ENCODE measurements around the gene CWC22. TPM values are rescaled to one million over a fixed set of nuclear protein-coding genes. Genes with fewer than 3 reads are reported as not detected.
"Not testable (repeated sequence)": the region's sequence is repeated elsewhere in the genome, so short reads cannot be mapped to it uniquely, and the experiment has no call there.

The CWC22 gene
- 10 to 100 TPM; 20.3 to 27.9 (median 25.5) TPM for total RNA-seq

DNA sequence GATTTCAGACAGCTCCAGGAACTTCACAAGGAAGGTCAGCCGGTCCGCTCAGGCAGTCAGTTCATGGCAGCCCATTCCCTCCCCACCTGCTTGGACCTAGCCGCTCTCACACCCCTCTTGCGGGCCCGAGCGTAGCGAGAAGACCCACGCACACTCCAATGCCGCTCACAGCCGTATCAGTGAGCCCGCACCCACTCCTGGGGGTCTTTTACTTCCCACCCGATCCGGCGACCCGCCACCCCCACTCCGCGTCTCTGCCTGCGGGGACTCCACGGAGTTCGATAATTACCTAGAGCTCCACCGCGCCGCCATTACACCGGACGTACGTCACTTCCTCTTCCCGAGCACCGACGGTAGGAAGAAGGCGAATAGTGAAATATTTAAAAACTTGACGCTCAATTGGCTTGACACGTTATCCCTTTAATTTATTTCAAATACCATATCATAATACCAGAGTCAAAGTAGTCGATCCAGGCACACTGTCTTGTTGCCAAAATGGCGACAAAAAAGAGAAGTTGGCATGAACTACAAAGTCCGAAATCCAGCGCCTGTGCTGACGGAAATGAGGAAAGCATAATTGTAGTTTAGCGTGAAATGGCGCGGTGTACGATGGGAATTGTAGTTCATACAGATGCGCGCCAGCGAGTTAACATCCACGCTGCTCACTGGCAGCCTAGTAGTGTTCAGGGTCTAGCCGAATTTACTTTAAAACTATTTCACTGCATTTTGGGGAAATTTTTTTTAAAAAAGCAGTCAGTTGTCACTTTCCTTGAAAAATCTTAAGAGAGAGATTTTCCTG is at the start of gene CWC22:
CWC22 (minus strand) TSS at position 517 of the 799 bp plus-strand sequence. CDS start 13,956 bp downstream, outside the sequence.
- WGBS, result under 1% methylated on average over 41 of the region's 46 CpGs
- H3K27ac ChIP-seq (replicated peaks in 1 of 4), result peak within 1 kb of the TSS; percentile 83 to 93 (median 88)
- no peaks in the 10 kb centered on the region for H3K27me3 ChIP-seq
- peak; percentile 67 to 73 for TF ChIP-seq POLR2AphosphoS5 (IDR thresholded peaks at IDR 0.05)
- TF ChIP-seq, protein P1, sequence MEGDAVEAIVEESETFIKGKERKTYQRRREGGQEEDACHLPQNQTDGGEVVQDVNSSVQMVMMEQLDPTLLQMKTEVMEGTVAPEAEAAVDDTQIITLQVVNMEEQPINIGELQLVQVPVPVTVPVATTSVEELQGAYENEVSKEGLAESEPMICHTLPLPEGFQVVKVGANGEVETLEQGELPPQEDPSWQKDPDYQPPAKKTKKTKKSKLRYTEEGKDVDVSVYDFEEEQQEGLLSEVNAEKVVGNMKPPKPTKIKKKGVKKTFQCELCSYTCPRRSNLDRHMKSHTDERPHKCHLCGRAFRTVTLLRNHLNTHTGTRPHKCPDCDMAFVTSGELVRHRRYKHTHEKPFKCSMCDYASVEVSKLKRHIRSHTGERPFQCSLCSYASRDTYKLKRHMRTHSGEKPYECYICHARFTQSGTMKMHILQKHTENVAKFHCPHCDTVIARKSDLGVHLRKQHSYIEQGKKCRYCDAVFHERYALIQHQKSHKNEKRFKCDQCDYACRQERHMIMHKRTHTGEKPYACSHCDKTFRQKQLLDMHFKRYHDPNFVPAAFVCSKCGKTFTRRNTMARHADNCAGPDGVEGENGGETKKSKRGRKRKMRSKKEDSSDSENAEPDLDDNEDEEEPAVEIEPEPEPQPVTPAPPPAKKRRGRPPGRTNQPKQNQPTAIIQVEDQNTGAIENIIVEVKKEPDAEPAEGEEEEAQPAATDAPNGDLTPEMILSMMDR (IDR thresholded peaks at IDR 0.05), result no peak
- TF ChIP-seq EP300 (IDR thresholded peaks at IDR 0.05), result no peak
- H3K4me1 ChIP-seq, result peaks cover 13 to 32% (median 19%) of the 10 kb centered on the region in 4 donors
- H3K4me3 ChIP-seq, result peak within 1 kb of the TSS; percentile 70 to 93 (median 82)
- H3K9me3 ChIP-seq, result no peaks in the 10 kb centered on the region
- H3K36me3 ChIP-seq, result no peaks in the 10 kb centered on the region
- intact Hi-C loops (cut with DNase I), result loop anchor here (5.0 kb wide), 1 partner anchor 975 kb away; the partner anchor contains the start of gene UBE2E3
- DNase-seq (ENCODE audit: extremely low spot score), result peak; percentile 98

DNA sequence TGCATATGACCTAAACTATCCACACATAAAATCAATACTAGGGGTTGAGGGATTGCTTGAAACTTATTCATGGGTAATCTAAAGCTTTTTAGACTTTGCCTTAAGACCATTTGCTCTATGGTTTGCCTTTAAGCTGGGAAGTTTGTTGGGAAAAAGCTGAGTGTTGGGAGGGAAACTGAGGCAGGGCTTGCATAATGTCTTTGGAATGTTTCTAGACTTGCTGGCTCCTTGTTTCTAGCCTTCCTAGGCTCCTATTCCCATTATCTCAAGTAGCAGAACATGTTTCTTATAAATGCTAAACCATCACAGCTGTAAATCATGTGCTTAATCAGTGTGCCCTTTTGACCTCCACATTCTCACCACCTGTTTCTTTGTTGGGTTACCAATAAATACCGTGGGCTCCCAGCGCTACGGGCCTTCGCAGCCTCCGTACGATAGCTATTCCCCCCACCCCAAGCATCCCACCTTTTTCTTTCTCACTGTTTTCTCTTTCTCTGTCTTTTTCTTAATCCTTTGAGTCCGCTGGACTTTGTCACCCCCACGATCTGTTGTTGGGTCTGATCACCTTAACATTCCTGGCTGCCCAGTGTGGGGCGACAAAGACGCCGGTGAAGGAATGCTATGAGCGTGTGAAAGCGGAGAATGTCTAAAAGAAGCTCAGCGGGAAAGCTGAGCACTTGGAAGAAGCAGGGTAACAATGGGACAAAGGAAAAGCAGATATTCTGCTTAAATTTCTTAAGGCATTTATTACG is 49.4 kb upstream of the CWC22 start:
- no peaks in the 10 kb centered on the region for H3K27me3 ChIP-seq
- H3K4me3 ChIP-seq, result no peak overlapping the region
- intact Hi-C loops (cut with DNase I), result no loop called here
- no peaks in the 10 kb centered on the region for H3K36me3 ChIP-seq
- DNase-seq (ENCODE audit: extremely low spot score), result no peak
- no peak overlapping the region for H3K27ac ChIP-seq (replicated peaks in 1 of 4)
- no peaks in the 10 kb centered on the region for H3K4me1 ChIP-seq
- WGBS, result 81% methylated on average over 15 of the region's 15 CpGs
- TF ChIP-seq, protein P1 (IDR thresholded peaks at IDR 0.05), result no peak
- TF ChIP-seq POLR2A (IDR thresholded peaks at IDR 0.05; ENCODE audit: low read depth) (no peak), EP300 (IDR thresholded peaks at IDR 0.05) (no peak), POLR2AphosphoS5 (IDR thresholded peaks at IDR 0.05) (no peak)
- no peaks in the 10 kb centered on the region for H3K9me3 ChIP-seq

DNA sequence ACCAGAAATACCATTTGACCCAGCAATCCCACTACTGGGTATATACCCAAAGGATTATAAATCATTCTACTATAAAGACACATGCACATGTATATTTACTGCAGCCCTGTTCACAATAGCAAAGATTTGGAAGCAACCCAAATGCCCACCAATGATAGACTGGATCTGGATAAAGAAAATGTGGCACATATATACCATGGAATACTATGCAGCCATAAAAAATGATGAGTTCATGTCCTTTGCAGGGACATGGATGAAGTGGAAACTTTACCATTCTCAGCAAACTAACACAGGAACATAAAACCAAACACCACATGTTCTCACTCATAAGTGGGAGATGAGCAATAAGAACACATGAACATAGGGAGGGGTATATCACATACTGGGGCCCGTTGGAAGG is 47.5 kb upstream of the CWC22 start:
- intact Hi-C loops (cut with DNase I); H3K4me3 ChIP-seq; H3K9me3 ChIP-seq; H3K27ac ChIP-seq (replicated peaks in 1 of 4); H3K27me3 ChIP-seq; H3K36me3 ChIP-seq; DNase-seq (ENCODE audit: extremely low spot score); H3K4me1 ChIP-seq: not testable (repeated sequence)
- 90% methylated on average over 1 of the region's 1 CpG for WGBS

DNA sequence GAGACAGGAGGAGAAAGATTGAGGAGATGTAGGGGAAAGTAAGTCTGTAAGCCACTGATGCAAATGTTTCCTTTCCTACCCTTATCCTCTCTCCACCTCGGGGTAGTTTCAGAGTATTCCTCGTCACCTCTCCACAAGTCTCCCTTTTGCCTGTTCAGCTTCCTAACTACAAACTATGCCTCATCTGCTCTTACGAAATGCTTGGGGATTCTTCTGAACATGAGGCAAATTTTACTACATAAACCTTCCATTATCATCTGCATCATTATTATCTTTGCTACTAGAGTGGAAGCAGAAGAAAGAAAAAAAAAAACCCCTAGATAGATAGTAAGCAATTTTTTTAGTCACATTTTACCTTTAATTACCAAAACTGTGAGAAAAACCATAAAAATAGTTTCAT is 43.1 kb upstream of the CWC22 start:
- Histone ChIP-seq H3K27me3 (no peaks in the 10 kb centered on the region), H3K27ac (replicated peaks in 1 of 4) (no peak overlapping the region), H3K9me3 (no peaks in the 10 kb centered on the region), H3K4me3 (no peak overlapping the region), H3K4me1 (no peaks in the 10 kb centered on the region), H3K36me3 (no peaks in the 10 kb centered on the region)
- intact Hi-C loops (cut with DNase I), result no loop called here
- DNase-seq (ENCODE audit: extremely low spot score), result no peak
- WGBS, result 86% methylated on average over 3 of the region's 3 CpGs
- TF ChIP-seq EP300 (IDR thresholded peaks at IDR 0.05) (no peak), POLR2A (IDR thresholded peaks at IDR 0.05; ENCODE audit: low read depth) (no peak), POLR2AphosphoS5 (IDR thresholded peaks at IDR 0.05) (no peak)
- TF ChIP-seq, protein P1 (IDR thresholded peaks at IDR 0.05), result no peak

DNA sequence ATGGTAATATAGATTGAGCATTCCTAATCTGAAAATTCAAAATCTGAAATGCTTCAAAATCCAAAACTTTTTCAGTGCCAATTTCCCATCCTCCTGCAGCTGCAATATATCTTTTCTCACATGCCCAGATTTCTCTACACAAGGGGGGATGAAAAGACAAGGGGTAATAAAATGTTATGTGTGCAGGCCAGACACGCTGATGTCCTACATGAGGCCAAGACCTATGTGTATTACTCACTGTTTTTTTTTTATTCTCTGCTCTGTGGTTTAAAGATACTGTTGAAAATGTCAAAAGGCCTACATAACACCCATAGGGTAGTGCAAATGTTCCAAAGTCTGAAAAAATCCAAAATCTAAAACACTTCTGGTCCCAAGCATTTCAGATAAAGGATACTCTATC is 41.2 kb upstream of the CWC22 start:
- Histone ChIP-seq H3K4me1 (no peaks in the 10 kb centered on the region), H3K4me3 (no peak overlapping the region), H3K9me3 (no peaks in the 10 kb centered on the region), H3K27me3 (peaks cover 0 to 5% (median 0%) of the 10 kb centered on the region in 4 donors), H3K36me3 (no peaks in the 10 kb centered on the region), H3K27ac (replicated peaks in 1 of 4) (no peak overlapping the region)
- no peak for TF ChIP-seq EP300 (IDR thresholded peaks at IDR 0.05)
- TF ChIP-seq POLR2A (IDR thresholded peaks at IDR 0.05; ENCODE audit: low read depth), result no peak
- 62% methylated on average over 1 of the region's 1 CpG for WGBS
- intact Hi-C loops (cut with DNase I), result no loop called here
- no peak for DNase-seq (ENCODE audit: extremely low spot score)

Data from esophagus muscularis mucosa (tissue), 4 donors.